Measurements from ENCODE around the gene EYS. TPM values are rescaled to one million over a fixed set of nuclear protein-coding genes. Genes with fewer than 3 reads are reported as not detected.

Gene EYS
- total and polyA plus RNA-seq, 4 donors = 0.53 to 4.5 (median 2.4) TPM

GRCh38 chr6:64258752-64259151 is 1448.3 kb downstream of the EYS start:
- no peaks in the 10 kb centered on the region for H3K36me3 ChIP-seq (ENCODE audit: control insufficient read depth, insufficient read depth, low read length)
- H3K4me3 ChIP-seq (ENCODE audit: low read depth, low read length) = no peak overlapping the region
- H3K27me3 ChIP-seq (ENCODE audit: control insufficient read depth, insufficient read depth, low read length) = no peaks in the 10 kb centered on the region
- no peaks in the 10 kb centered on the region for H3K4me1 ChIP-seq (ENCODE audit: control insufficient read depth, insufficient read depth, low read length)
- WGBS (ENCODE audit: insufficient coverage) = 83% methylated on average over 2 of the region's 2 CpGs
- DNase-seq (ENCODE audit: low read depth in 4 of 6, low spot score in 6 of 6) = no peak
- no peak overlapping the region for H3K27ac ChIP-seq (ENCODE audit: low read depth, low read length)
- H3K9me3 ChIP-seq (ENCODE audit: control insufficient read depth, insufficient read depth, low read length) = no peaks in the 10 kb centered on the region

GRCh38 chr6:64258302-64258701 is 1448.7 kb downstream of the EYS start:
- Histone ChIP-seq H3K4me3 (ENCODE audit: low read depth, low read length) (no peak overlapping the region), H3K27me3 (ENCODE audit: control insufficient read depth, insufficient read depth, low read length) (no peaks in the 10 kb centered on the region), H3K9me3 (ENCODE audit: control insufficient read depth, insufficient read depth, low read length) (no peaks in the 10 kb centered on the region), H3K27ac (ENCODE audit: low read depth, low read length) (no peak overlapping the region), H3K36me3 (ENCODE audit: control insufficient read depth, insufficient read depth, low read length) (no peaks in the 10 kb centered on the region), H3K4me1 (ENCODE audit: control insufficient read depth, insufficient read depth, low read length) (no peaks in the 10 kb centered on the region)
- WGBS (ENCODE audit: insufficient coverage) = no CpG with 5 or more reads among the region's 1 CpG
- no peak for DNase-seq (ENCODE audit: low read depth in 4 of 6, low spot score in 6 of 6)

GRCh38 chr6:64257586-64257985 is 1449.4 kb downstream of the EYS start:
- Histone ChIP-seq H3K27me3 (ENCODE audit: control insufficient read depth, insufficient read depth, low read length) (no peaks in the 10 kb centered on the region), H3K9me3 (ENCODE audit: control insufficient read depth, insufficient read depth, low read length) (no peaks in the 10 kb centered on the region), H3K4me1 (ENCODE audit: control insufficient read depth, insufficient read depth, low read length) (no peaks in the 10 kb centered on the region), H3K4me3 (ENCODE audit: low read depth, low read length) (no peak overlapping the region), H3K36me3 (ENCODE audit: control insufficient read depth, insufficient read depth, low read length) (no peaks in the 10 kb centered on the region), H3K27ac (ENCODE audit: low read depth, low read length) (no peak overlapping the region)
- WGBS (ENCODE audit: insufficient coverage) = no CpG with 5 or more reads among the region's 3 CpGs
- no peak for DNase-seq (ENCODE audit: low read depth in 4 of 6, low spot score in 6 of 6)

GRCh38 chr6:64256483-64256882 is 1450.5 kb downstream of the EYS start:
- H3K27me3 ChIP-seq (ENCODE audit: control insufficient read depth, insufficient read depth, low read length) = no peaks in the 10 kb centered on the region
- 100% methylated on average over 1 of the region's 3 CpGs for WGBS (ENCODE audit: insufficient coverage)

GRCh38 chr6:64255000-64255399 is 1452.0 kb downstream of the EYS start:
- Histone ChIP-seq H3K4me3 (ENCODE audit: low read depth, low read length) (no peak overlapping the region), H3K36me3 (ENCODE audit: control insufficient read depth, insufficient read depth, low read length) (no peaks in the 10 kb centered on the region), H3K9me3 (ENCODE audit: control insufficient read depth, insufficient read depth, low read length) (no peaks in the 10 kb centered on the region), H3K27ac (ENCODE audit: low read depth, low read length) (no peak overlapping the region), H3K27me3 (ENCODE audit: control insufficient read depth, insufficient read depth, low read length) (no peaks in the 10 kb centered on the region), H3K4me1 (ENCODE audit: control insufficient read depth, insufficient read depth, low read length) (no peaks in the 10 kb centered on the region)
- no CpG with 5 or more reads among the region's 1 CpG for WGBS (ENCODE audit: insufficient coverage)
- no peak for DNase-seq (ENCODE audit: low read depth in 4 of 6, low spot score in 6 of 6)

More at GRCh38 chr6:64256483-64256882, 1450.5 kb downstream of the EYS start:
- Histone ChIP-seq H3K9me3 (ENCODE audit: control insufficient read depth, insufficient read depth, low read length) (no peaks in the 10 kb centered on the region), H3K4me1 (ENCODE audit: control insufficient read depth, insufficient read depth, low read length) (no peaks in the 10 kb centered on the region), H3K36me3 (ENCODE audit: control insufficient read depth, insufficient read depth, low read length) (no peaks in the 10 kb centered on the region), H3K27ac (ENCODE audit: low read depth, low read length) (no peak overlapping the region), H3K4me3 (ENCODE audit: low read depth, low read length) (no peak overlapping the region)
- no peak for DNase-seq (ENCODE audit: low read depth in 4 of 6, low spot score in 6 of 6)

- H3K36me3 ChIP-seq (ENCODE audit: control insufficient read depth, insufficient read depth, low read length) = no peaks in the 10 kb centered on the region
- H3K27ac ChIP-seq (ENCODE audit: low read depth, low read length) = no peak overlapping the region
- WGBS (ENCODE audit: insufficient coverage) = 83% methylated on average over 1 of the region's 3 CpGs
Measured at GRCh38 chr6:64254558-64254957, 1452.5 kb downstream of the EYS start.

GRCh38 chr6:64252256-64252655 is 1454.8 kb downstream of the EYS start:
- no peak for DNase-seq (ENCODE audit: low read depth in 4 of 6, low spot score in 6 of 6)
- Histone ChIP-seq H3K27me3 (ENCODE audit: control insufficient read depth, insufficient read depth, low read length) (no peaks in the 10 kb centered on the region), H3K27ac (ENCODE audit: low read depth, low read length) (no peak overlapping the region), H3K36me3 (ENCODE audit: control insufficient read depth, insufficient read depth, low read length) (no peaks in the 10 kb centered on the region), H3K4me3 (ENCODE audit: low read depth, low read length) (no peak overlapping the region), H3K9me3 (ENCODE audit: control insufficient read depth, insufficient read depth, low read length) (no peaks in the 10 kb centered on the region), H3K4me1 (ENCODE audit: control insufficient read depth, insufficient read depth, low read length) (no peaks in the 10 kb centered on the region)
- 100% methylated on average over 1 of the region's 2 CpGs for WGBS (ENCODE audit: insufficient coverage)

More at GRCh38 chr6:64254558-64254957, 1452.5 kb downstream of the EYS start:
- H3K4me3 ChIP-seq (ENCODE audit: low read depth, low read length) = no peak overlapping the region
- H3K4me1 ChIP-seq (ENCODE audit: control insufficient read depth, insufficient read depth, low read length) = no peaks in the 10 kb centered on the region
- no peaks in the 10 kb centered on the region for H3K9me3 ChIP-seq (ENCODE audit: control insufficient read depth, insufficient read depth, low read length)
- H3K27me3 ChIP-seq (ENCODE audit: control insufficient read depth, insufficient read depth, low read length) = no peaks in the 10 kb centered on the region
- no peak for DNase-seq (ENCODE audit: low read depth in 4 of 6, low spot score in 6 of 6)

GRCh38 chr6:64250126-64250525 is 1456.9 kb downstream of the EYS start:
- H3K36me3 ChIP-seq (ENCODE audit: control insufficient read depth, insufficient read depth, low read length) = no peaks in the 10 kb centered on the region
- no peak overlapping the region for H3K27ac ChIP-seq (ENCODE audit: low read depth, low read length)
- H3K4me3 ChIP-seq (ENCODE audit: low read depth, low read length) = no peak overlapping the region
- no CpG with 5 or more reads among the region's 3 CpGs for WGBS (ENCODE audit: insufficient coverage)
- no peaks in the 10 kb centered on the region for H3K4me1 ChIP-seq (ENCODE audit: control insufficient read depth, insufficient read depth, low read length)
- DNase-seq (ENCODE audit: low read depth in 4 of 6, low spot score in 6 of 6) = peak in 1 of 6 donors; percentile 37
- no peaks in the 10 kb centered on the region for H3K27me3 ChIP-seq (ENCODE audit: control insufficient read depth, insufficient read depth, low read length)
- peaks cover under 1% of the 10 kb centered on the region for H3K9me3 ChIP-seq (ENCODE audit: control insufficient read depth, insufficient read depth, low read length)

GRCh38 chr6:64249115-64249514 is 1457.9 kb downstream of the EYS start:
- Histone ChIP-seq H3K27me3 (ENCODE audit: control insufficient read depth, insufficient read depth, low read length) (no peaks in the 10 kb centered on the region), H3K9me3 (ENCODE audit: control insufficient read depth, insufficient read depth, low read length) (peaks cover 1% of the 10 kb centered on the region), H3K4me3 (ENCODE audit: low read depth, low read length) (no peak overlapping the region), H3K4me1 (ENCODE audit: control insufficient read depth, insufficient read depth, low read length) (no peaks in the 10 kb centered on the region), H3K36me3 (ENCODE audit: control insufficient read depth, insufficient read depth, low read length) (no peaks in the 10 kb centered on the region), H3K27ac (ENCODE audit: low read depth, low read length) (no peak overlapping the region)
- no peak for DNase-seq (ENCODE audit: low read depth in 4 of 6, low spot score in 6 of 6)
- no CpG with 5 or more reads among the region's 1 CpG for WGBS (ENCODE audit: insufficient coverage)

GRCh38 chr6:64243618-64244017 is 1463.4 kb downstream of the EYS start:
- H3K9me3 ChIP-seq (ENCODE audit: control insufficient read depth, insufficient read depth, low read length) = peaks cover 3% of the 10 kb centered on the region
- no peak for DNase-seq (ENCODE audit: low read depth in 4 of 6, low spot score in 6 of 6)
- H3K27me3 ChIP-seq (ENCODE audit: control insufficient read depth, insufficient read depth, low read length) = no peaks in the 10 kb centered on the region
- H3K27ac ChIP-seq (ENCODE audit: low read depth, low read length) = no peak overlapping the region
- no peaks in the 10 kb centered on the region for H3K36me3 ChIP-seq (ENCODE audit: control insufficient read depth, insufficient read depth, low read length)
- H3K4me1 ChIP-seq (ENCODE audit: control insufficient read depth, insufficient read depth, low read length) = no peaks in the 10 kb centered on the region
- no peak overlapping the region for H3K4me3 ChIP-seq (ENCODE audit: low read depth, low read length)

Data from spinal cord (tissue), 10 donors.